Stomach (tissue), 9 donors: ENCODE data around the gene RELN. TPM values are rescaled to one million over a fixed set of nuclear protein-coding genes. Genes with fewer than 3 reads are reported as not detected.

Experiments
- DNase-seq, 2 donors: peaks; one replicate each; pipeline versions ENCODE4 v3.0.0 to v3.0.0-alpha.2; 2013 to 2019
- H3K27ac ChIP-seq, 5 donors: fragments of 200-600 bp in 4 of 5; sonication (generic) in 4 of 5; one replicate each; pipeline ENCODE4 v1.5.1; 2013 to 2019; ENCODE audit warnings: mild to moderate bottlenecking in 1 of 5, moderate library complexity in 1 of 5
- H3K27me3 ChIP-seq, 3 donors: fragments of 200-600 bp; sonication (generic); one replicate each; pipeline ENCODE4 v1.5.1; 2017 to 2019; ENCODE audit warnings: mixed run types in 1 of 3
- H3K36me3 ChIP-seq, 4 donors: fragments of 200-600 bp; sonication (generic); 1 replicate in 3 of 4; 2 replicates in 1 of 4; pipeline ENCODE4 v1.5.1; 2016 to 2019
- H3K4me1 ChIP-seq, 4 donors: fragments of 200-600 bp; sonication (generic); one replicate each; pipeline ENCODE4 v1.5.1; 2016 to 2019
- H3K4me3 ChIP-seq, 4 donors: fragments of 200-600 bp; sonication (generic) in 3 of 4; one replicate each; pipeline ENCODE4 v1.5.1; 2016 to 2019; ENCODE audit warnings: mild to moderate bottlenecking in 1 of 4
- H3K9me3 ChIP-seq, 4 donors: fragments of 200-600 bp; sonication (generic); one replicate each; pipeline ENCODE4 v1.5.1; 2016 to 2019
- EP300 ChIP-seq: sonication (generic); formaldehyde crosslinking; IDR thresholded peaks from one replicate; pipeline ENCODE4 v1.6.1; 2017; ENCODE audit warnings: antibody characterized with exemption
- POLR2A ChIP-seq, 4 donors: fragments of 450-650 bp; IDR thresholded peaks; one replicate each; pipeline ENCODE4 v1.6.1; 2016; ENCODE audit warnings: antibody characterized with exemption in 4 of 4, control low read depth in 2 of 4, mild to moderate bottlenecking in 1 of 4, moderate library complexity in 1 of 4
- POLR2AphosphoS5 ChIP-seq, 3 donors: sonication (generic); formaldehyde crosslinking; IDR thresholded peaks; one replicate each; pipeline ENCODE4 v1.6.1; 2016; ENCODE audit warnings: antibody characterized with exemption in 3 of 3
- WGBS, 5 donors: extraction: QIAGEN DNeasy Blood & Tissue Kit in 3 of 5; methylation state at CpG; one replicate each; pipeline versions ENCODE4 v1.1.5 to v1.1.7; 2013 to 2018; 5-methylcytosine and 5-hydroxymethylcytosine counted together
- intact Hi-C: fragments of 100-400 bp; cut with DNase I; formaldehyde crosslinking; loops from one replicate; pipeline ENCODE4 v1.15.1; 2023; ENCODE audit warnings: low total_unique reads
- polyA plus RNA-seq, 3 donors: library from polyadenylated mRNA; stranded (reverse); fragments of 200-250 nt; gene quantifications; one replicate each; pipeline ENCODE4 v1.2.3, GENCODE V29; 2013
- total RNA-seq, 5 donors: library from RNA; depleted of rRNA; stranded (reverse); fragments of >200 nt; gene quantifications; one replicate each; pipeline versions ENCODE4 v1.1.0 to v1.2.3, GENCODE V29; 2014 to 2016
- TF ChIP-seq, protein P1 (sequence below), 7 experiments: fragments of 450-650 bp in 4 of 7; fragments of 200-600 bp in 3 of 7; sonication (generic) in 3 of 7; IDR thresholded peaks; one replicate each; pipeline ENCODE4 v1.5.1; 2016 to 2019; ENCODE audit warnings: antibody characterized with exemption in 7 of 7, control low read depth in 2 of 7, mild to moderate bottlenecking in 1 of 7
- donor health status: healthy with polysubstance abuse.
- donor health status: Bipolar disorder and iron deficiency.
- donor health status: healthy.

Gene RELN
- total and polyA plus RNA-seq, 8 donors = 0.19 to 14.3 (median 2.2) TPM

DNA sequence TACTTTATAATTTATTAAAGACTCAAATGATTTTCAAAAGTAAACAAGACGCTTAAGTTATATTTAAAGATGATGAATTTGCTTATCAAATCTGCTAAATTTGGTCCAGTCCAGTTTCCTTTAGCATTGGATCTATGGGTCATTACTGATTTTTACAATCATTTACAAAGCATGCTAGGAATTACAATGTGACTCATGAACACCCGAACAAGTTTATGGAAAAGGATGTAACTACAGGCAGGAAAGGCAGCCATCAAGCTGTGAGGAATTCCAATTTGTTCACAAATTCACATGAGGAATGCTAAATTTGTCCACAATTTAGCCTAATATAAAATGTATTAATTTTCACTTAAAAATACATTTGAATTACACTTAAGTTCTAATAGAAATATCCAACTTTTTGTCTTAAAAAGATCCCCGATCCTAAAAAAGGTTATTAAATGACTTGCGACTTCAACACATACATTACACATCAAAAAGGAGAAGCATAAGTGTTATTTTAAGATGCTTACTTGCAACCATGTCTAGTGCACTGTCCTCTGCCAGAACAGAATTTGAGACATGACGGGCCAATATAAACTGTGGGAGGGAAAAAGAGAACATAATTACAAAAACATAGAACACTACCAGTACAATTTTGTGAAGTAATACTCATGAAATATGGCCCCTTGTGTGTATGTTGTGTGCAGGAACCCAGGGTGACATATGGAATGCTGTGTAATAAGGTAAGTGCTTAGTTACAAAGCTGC lies 349.3 kb downstream of the RELN start:
- 71 to 90% (median 84%) methylated on average over 5 of the region's 5 CpGs for WGBS, 5 donors
- H3K4me3 ChIP-seq = no peak overlapping the region

DNA sequence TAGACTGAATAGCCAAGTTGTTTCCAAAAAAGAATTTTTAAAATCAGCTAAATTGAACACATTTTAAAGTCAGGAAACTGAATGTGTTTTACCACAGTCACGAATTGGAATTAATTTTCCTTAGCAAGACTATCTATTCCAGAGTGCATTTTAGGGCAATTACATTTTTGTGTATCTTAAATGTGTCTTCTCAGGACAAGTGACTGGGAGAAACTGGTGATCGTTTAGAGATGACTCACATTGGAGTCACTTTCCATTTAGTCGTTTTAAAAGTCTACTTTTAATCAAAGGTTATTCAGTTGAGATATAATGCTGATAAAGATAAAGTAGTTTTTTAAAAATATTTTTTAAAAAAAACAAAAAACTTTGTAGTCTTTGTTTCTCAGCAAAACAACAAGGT lies 351.7 kb downstream of the RELN start:
- no peaks in the 10 kb centered on the region for H3K36me3 ChIP-seq
- H3K9me3 ChIP-seq = no peaks in the 10 kb centered on the region
- DNase-seq = no peak
- no peak for TF ChIP-seq POLR2AphosphoS5 (IDR thresholded peaks at IDR 0.05)
- TF ChIP-seq, protein P1, sequence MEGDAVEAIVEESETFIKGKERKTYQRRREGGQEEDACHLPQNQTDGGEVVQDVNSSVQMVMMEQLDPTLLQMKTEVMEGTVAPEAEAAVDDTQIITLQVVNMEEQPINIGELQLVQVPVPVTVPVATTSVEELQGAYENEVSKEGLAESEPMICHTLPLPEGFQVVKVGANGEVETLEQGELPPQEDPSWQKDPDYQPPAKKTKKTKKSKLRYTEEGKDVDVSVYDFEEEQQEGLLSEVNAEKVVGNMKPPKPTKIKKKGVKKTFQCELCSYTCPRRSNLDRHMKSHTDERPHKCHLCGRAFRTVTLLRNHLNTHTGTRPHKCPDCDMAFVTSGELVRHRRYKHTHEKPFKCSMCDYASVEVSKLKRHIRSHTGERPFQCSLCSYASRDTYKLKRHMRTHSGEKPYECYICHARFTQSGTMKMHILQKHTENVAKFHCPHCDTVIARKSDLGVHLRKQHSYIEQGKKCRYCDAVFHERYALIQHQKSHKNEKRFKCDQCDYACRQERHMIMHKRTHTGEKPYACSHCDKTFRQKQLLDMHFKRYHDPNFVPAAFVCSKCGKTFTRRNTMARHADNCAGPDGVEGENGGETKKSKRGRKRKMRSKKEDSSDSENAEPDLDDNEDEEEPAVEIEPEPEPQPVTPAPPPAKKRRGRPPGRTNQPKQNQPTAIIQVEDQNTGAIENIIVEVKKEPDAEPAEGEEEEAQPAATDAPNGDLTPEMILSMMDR (IDR thresholded peaks at IDR 0.05) = no peak
- H3K27me3 ChIP-seq = no peaks in the 10 kb centered on the region
- H3K4me3 ChIP-seq = no peak overlapping the region
- no peak overlapping the region for H3K27ac ChIP-seq
- no peaks in the 10 kb centered on the region for H3K4me1 ChIP-seq
- whole genome bisulfite sequencing, 5 donors = 55 to 67% (median 59%) methylated on average over 3 of the region's 3 CpGs
- intact Hi-C loops = no loop called here

More for the DNA sequence above, 349.3 kb downstream of the RELN start:
- Histone ChIP-seq H3K36me3 (no peaks in the 10 kb centered on the region), H3K9me3 (peaks cover 0 to 12% (median 7%) of the 10 kb centered on the region in 4 donors), H3K4me1 (no peaks in the 10 kb centered on the region), H3K27me3 (no peaks in the 10 kb centered on the region), H3K27ac (no peak overlapping the region)
- no peak for DNase-seq
- intact Hi-C loops = no loop called here
- TF ChIP-seq, protein P1 (IDR thresholded peaks at IDR 0.05) = no peak
- TF ChIP-seq POLR2A (IDR thresholded peaks at IDR 0.05) (no peak), EP300 (no peak), POLR2AphosphoS5 (IDR thresholded peaks at IDR 0.05) (no peak)

DNA sequence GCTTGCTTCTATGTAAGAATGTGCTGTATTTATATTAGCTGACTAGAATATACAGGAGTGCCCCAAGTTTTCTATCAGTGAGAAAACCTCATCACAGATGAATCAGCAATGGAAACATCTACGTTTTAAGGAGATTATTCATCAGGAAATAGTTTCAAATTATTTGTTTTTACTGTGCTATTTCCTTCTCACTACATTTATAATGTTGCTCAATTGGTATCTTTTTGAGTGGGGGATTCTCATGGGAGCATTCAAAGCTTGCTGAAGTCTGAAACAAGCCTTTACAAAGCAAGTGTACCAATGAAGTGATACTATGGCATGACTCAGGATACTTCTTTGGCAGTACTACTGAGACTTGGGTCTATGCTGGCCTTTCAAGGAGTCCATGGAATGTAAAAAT lies 352.4 kb downstream of the RELN start:
- H3K27me3 ChIP-seq = no peaks in the 10 kb centered on the region
- H3K4me3 ChIP-seq = no peak overlapping the region
- H3K4me1 ChIP-seq = no peaks in the 10 kb centered on the region
- no peak for DNase-seq
- no peak overlapping the region for H3K27ac ChIP-seq
- WGBS, 5 donors = 21 to 30% (median 26%) methylated on average over 1 of the region's 1 CpG
- H3K9me3 ChIP-seq = no peaks in the 10 kb centered on the region
- no peak for TF ChIP-seq POLR2A (IDR thresholded peaks at IDR 0.05)
- TF ChIP-seq, protein P1 (IDR thresholded peaks at IDR 0.05) = no peak
- TF ChIP-seq POLR2AphosphoS5 (IDR thresholded peaks at IDR 0.05) = no peak
- TF ChIP-seq EP300 = no peak
- no peaks in the 10 kb centered on the region for H3K36me3 ChIP-seq
- intact Hi-C loops = no loop called here

DNA sequence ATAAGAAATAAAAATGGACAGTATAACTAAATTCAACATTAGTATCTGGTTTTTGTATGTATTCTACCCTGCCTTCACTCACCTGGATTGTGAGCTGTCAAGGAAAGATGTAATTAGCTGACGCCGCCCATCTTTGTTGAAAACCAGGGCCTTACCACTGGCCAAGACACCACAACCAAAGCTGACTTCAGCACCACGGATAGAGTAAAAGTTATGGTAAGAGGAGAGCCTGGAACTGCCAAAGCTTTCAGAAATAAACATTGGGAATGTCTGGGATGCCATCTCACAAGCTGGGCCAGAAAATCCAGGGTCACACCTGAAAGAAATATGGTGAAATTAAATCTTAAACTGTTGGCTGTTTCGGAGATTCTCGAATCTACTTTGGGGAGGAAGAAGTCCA lies 353.3 kb downstream of the RELN start:
- no peak for DNase-seq
- 61 to 72% (median 62%) methylated on average over 5 of the region's 5 CpGs for WGBS, 5 donors
- no peaks in the 10 kb centered on the region for H3K9me3 ChIP-seq
- H3K36me3 ChIP-seq = no peaks in the 10 kb centered on the region
- H3K4me1 ChIP-seq = no peaks in the 10 kb centered on the region
- TF ChIP-seq EP300 (no peak), POLR2A (IDR thresholded peaks at IDR 0.05) (no peak), POLR2AphosphoS5 (IDR thresholded peaks at IDR 0.05) (no peak)
- TF ChIP-seq, protein P1 (IDR thresholded peaks at IDR 0.05) = no peak
- no peak overlapping the region for H3K27ac ChIP-seq
- no peak overlapping the region for H3K4me3 ChIP-seq
- intact Hi-C loops = no loop called here
- H3K27me3 ChIP-seq = no peaks in the 10 kb centered on the region
